Inferior parietal cortex (tissue), 1 donor: ENCODE results near the gene SPATA16.
A peak's percentile ranks its signal among the peaks of the same experiment; 100 is the strongest.

Experiments
- DNase-seq: peaks from one replicate; pipeline ENCODE4 v3.0.0-alpha.2; 2016; ENCODE audit errors: extremely low spot score

The SPATA16 gene

DNA sequence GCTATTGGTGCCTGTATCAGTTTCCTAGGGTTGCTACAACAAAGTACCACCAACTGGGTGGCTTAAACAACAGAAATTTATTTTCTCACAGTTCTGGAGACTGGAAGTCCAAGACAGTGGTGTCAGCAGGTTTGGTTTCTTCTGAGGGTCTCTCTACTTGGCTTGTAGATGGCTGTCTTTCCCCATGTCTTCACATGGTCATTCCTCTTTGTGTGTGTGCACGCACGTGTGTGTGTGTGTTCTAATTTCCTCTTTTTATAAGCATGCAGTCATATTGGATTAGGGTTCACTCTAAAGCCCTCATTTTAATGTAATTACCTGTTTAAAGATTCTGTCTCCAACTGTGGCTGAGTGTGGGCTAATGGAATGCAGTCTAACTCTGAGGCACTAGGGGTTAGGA lies 182.5 kb downstream of the SPATA16 start:
- DNase-seq = no peak

DNA sequence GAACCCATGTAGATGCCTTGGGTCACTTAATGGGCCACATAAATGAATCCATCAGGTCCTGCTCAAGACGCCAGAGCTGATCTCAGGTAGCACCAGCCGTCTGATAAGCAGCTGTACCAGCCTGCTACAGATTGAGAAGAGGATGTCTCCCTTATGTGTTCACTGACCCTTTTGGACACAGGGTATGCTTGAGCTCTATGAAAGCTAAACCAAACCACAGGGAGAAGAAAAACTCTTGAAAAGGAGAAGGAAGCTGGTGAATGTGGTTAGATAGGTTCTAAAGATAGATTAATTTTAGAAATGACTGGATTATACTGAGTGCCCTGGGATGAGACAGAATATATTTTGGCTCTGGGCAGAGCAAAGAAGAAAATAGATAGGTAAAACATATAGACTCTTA lies 187.5 kb downstream of the SPATA16 start:
- no peak for DNase-seq

DNA sequence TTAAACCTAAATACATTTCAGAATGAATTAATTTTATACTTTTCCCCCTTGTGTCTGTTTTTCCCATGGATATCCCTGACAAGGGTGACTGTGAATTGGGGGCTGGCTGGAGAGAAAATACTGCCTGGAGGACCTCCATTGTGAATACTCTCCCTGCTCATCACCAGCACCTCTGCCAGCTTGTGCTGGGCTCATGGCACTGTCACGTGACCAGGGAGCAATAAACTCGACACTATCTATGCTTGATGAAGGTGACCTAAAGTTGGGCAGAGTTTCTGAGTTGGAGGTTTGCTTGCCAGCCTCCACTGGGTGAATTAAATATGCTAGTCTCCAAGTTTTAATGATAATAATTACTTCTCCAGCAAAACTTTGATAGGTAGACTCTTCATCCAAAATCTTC lies 189.5 kb downstream of the SPATA16 start:
- DNase-seq = no peak

DNA sequence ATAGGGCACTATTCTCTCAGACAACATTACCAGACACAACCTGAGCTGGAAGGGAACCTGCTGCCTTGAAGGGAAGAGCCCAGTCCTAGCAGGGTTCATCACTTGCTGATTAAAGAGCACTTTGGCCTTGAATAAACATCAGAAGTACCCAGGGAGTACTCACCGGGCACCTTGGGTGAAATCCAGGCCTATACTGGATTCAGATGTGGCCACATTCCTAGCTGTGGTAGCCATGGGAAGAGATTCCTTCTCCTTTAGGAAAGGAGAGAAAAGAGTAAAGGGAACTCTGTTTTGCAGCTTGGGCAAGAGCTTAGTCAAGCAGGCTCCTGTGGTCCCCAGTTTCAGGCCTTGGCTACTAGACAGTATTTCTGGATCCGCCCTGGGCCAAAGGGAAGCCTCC lies 195.0 kb downstream of the SPATA16 start:
- DNase-seq = no peak

DNA sequence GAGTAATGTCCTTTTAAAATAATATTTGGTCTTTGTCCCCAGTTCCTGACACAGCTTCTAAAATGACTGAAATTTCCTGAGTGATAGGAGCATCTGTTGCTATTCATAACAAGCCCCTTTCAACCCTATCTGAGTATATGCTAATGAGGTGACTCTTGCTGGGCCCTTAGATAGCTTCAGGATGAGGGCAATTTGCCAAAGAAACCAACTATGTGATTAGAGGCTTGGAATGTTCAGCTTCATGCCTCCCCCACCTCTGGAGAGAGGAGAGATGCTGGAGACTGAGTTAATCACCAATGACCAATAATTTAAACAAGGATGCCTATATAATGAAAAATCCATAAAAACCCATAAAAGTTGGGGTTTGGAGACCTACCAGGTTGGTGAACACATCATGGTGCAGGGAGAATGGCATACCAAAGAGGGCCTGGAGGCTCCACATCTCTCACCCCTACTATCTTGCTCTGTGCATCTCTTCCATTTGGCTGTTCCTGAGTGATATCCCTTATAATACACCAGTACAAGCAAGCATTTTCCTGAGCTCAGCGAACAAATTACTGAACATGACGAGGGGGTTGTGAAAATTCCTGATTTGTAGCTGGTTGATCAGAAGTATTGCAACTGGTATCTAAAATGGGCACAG lies 201.3 kb downstream of the SPATA16 start:
- no peak for DNase-seq

DNA sequence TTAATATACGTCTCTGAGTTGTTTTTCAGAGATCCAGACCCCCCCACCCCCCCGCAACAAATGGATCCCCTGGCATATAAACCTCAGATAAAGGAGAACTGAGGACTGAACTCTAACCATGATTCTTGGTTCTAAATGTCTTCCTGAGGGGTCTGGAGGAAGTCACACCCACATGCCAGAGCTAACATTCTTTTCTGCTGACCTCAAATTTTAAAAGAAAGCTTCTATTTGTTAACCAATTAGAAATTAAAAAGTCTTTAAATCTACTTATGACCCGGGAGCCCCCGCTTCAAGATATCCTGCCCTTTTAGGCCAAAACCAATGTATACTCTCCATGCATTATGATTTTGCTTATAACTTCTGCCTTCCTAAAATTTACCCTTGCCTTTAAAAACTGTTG lies 202.2 kb downstream of the SPATA16 start:
- DNase-seq = no peak

DNA sequence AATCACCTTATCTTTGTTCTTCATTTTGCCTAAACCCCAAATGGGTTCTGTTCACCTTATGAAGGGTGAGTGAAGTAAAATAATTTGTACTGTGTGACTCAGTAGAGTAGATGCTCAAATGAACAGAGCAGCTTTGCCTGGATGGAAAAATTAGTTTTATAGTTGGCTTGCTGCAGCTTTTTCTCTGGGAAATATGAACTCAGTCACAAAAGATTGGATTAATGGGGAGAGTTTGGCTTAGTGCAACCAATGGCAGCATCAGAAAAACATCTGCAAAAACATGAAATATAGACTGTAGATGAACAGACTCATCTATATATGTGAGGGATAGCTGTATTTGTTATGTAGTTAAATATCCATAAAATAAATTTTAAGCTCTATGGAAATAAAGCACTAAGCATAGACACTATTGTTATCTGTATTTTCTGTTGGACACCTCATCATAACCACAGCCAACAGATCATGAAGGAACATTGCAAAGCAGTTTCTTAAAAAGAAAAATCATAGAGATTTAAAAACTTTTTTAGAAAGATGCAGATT lies 209.2 kb downstream of the SPATA16 start:
- DNase-seq = no peak

DNA sequence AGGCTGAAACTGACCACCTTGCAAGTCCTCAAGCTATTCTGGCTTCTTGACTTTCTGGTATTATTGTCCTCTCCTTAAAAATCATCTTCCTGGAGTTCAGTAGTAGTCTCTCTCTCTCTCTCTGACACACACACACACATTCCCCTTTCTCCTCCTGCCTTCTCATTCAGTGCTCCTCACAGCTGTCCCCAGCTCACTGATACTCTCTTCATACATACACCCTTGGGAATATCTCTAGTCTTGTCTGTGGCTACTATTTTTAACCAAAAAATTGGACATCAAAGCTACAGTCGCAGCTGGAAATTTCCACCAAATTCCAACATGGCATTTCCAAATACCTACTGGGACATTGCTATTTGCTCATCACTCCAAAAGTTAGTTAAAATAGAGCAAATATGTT lies 211.6 kb downstream of the SPATA16 start:
- no peak for DNase-seq

DNA sequence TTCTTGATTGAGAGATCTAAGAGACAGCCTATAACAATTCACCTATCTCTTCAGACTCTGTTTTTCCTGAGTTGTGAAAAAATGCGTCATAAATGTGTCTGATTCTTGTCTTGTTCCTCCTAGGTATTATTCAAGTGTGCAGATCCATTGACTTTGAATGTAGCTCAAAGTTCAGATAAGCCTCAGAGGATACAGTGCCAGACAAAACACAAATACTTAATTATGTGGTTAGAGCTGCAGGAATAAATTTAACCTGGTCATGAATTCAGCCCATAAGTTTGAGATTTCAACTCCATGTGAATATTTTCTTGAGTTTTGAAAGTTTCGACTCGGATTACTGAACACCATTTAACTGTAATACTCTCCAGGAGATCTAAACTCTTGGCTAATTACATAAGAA lies 216.5 kb downstream of the SPATA16 start:
- no peak for DNase-seq

DNA sequence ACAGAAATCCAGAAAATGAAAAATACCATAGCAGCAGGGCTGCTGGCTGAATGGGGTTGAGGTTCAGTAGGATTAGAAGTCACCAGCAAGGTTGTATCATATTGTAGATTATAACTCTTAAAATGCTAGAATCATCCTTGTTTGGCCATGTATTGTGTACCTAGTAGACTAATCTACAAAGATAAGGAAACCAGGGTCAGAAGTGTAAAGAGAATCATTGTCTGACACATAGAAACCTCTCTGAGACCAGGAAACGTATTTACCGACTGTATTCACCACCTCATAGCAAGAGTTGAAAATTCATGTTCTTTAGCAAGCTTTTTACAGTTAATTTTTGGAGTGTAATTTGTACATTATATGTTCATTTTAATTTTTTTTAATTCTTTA lies 221.7 kb downstream of the SPATA16 start:
- no peak for DNase-seq

DNA sequence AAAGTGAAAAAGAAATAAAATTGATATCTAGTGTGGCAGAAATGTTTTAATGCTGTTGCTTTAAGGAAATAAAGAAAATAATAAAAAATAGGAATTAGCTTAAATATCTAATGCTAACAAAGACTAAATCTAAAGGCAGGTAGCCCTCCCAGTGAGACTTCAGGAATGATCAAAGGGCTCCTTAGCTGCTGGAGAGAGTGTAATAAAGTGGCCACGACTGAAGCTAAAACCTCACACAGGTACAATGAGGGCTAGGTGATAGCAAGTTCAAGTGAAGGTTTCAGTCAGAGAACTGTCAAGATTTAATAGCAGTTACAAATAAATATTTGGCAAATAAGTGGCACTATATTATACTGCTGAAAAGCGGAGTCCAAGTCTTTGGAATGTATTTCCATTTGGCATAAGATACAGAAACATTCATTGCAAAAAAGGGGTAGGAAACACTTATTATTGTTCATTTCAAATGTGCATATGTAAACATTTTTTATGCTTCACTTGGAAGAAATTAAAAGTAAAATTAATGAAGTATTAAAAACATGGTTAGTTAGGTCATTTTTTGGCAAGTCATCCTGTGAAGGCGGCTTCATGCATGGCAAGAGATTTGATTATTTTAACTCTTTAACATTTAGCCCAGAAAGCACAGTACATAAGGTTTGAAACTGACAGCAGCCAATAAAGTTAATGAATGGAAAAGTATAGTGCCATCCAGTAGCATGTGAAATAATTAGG lies 222.3 kb downstream of the SPATA16 start:
- no peak for DNase-seq

DNA sequence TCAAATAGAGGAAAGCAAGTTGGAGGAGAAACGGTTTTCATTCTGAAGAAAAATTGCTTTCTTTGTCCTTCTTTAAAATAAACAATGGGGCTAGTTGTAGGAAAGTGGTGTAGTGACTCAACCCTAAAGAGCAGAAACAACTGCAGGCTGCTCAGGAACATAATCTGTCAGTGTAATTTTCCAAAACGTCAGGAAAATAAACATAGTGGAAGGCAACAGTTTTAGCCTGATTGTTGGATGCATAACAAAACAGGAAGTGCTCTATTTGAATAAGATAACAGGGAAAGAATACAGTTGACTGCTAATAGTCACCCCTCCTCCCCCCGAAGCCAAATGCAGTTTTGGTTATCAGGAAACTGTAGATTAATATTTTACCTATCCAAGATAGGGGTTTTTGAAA lies 222.9 kb downstream of the SPATA16 start:
- peak; percentile 2 for DNase-seq

DNA sequence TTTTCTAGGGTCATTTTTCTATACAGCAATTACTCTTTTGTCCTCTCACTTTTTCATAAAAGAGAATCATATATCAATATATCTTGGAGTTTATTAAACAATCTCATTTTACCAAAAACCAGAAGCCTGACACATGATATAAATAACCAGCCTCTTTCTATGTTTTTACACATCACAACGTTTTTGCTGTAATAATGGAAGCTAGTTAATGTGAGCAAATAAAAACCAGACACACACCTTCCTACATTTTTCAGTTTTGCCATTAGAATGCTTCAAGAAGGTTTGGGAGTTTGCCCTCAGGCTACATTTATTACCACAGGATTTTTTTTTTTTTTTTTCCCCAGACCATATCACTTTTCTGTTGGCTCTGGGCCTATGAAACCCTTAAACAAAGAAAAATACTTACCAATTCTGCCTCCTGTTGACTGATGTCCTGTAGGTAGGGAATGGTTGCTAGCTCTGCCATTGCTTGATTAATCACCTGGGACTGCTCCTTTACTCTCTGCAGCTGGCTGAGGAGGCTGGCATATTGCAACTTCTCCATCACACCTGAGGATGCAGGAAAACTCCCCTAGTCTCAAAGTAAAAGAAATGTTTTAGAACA lies 225.0 kb downstream of the SPATA16 start:
- DNase-seq = no peak

DNA sequence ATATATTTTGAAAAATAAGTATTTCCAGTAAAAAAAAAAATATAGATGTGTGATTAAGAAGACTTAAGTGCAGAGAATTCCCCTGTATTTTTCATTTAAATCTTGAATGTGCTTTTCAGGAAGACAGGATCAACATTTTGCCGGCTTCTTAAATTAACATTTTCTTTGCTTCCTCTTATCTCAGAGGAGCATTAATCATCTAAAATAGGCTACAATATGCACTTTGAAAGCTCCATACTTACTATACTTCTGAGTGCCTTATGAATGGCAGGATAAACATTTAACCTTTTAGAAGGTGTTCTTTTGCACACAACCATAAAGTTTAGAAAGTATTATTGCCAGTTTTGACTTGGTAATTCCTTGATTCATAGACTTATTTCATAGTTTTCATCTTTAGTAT lies 226.2 kb downstream of the SPATA16 start:
- no peak for DNase-seq

DNA sequence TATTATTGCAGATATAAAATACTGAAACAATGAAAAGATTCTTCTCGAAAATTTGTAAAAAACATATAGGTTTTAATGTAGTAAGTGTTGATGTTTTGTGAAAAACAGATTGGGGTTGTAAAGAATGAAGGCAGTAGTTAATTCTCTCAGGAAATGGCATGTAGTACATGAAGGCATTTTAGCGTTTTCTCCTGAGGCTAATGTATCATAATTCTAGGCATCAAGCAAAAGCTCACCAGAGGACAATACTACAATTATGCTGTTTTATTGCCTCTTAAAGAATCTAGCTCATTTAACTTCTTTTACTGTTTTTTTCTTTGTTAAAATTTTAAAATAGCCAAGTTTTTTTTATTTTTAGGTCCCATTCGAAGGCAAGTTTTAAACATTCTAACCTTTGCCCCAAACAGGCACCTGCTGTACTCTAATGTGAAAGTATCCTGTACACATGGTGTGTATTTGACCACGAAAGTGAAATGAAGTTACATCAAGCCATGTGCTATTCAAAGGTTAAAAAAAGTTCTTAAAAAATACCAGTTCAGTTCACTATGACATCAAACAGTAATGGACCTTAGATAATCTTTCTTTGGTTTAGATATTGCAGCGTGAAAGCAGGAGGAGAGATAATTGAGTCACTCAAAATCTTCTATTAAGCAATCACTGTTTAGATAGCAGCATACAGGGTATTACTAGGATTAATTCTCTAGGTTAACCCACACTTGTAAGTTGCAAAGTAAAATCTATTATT lies 227.0 kb downstream of the SPATA16 start:
- DNase-seq = no peak

DNA sequence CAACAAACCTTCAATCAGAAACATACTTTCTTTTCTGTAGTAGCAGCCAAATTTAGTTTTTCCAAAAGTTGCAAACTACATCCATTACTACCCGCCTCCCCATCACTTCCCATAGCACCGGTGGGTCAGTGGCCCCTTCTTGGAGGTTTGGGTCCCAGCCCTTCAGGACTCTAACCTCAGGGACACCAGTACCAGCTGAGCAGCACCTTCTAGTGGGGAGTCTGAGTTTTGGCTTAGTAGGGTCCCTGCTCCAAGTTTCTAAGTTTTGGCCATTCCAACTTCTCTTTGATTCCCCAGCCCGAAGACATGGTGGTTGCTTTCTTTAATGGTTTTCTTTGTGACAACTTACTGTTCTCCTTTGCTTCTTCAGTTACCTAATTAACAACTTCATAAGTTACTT lies 229.9 kb downstream of the SPATA16 start:
- DNase-seq = no peak

DNA sequence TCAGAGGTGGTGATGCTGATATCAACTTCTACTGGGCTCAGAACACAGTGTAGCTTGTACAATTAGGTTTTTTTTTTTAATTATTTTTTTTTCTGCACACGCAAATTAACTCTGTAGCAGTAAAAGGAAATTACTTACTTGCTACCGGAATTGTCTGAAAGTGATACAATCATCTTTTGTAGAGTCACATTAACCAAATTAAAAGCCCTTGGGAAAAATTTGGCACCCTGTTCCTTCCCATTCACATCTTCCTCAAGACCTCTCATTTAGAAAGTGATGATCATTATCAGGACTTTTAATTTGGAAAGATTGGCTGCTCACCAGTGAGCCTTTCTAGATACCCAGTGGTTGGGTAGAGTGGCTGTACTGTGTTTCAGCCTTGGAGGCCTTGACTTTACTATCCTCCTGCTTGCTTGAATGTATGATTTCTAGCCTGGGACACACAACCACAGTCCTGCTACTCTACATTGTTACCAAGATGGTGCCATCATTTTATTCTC lies 232.2 kb downstream of the SPATA16 start:
- DNase-seq = no peak

DNA sequence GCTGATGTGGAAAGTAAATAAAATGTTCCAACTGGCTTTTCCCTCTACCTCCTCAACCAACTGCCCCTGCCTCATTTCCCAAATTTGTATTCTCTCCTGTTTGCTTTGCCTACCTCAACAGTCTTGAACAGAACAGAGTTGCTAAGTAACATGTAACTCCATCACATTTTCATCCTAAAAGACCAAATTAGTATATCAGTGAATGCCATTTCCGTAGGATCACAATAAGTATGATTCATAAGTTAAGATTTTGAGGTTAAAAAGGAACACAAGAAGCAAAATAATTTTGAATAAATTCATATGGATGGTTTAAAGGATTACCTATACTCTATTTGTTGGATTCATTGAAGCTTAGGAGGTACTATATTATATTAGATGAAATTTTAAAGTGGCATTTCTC lies 235.6 kb downstream of the SPATA16 start:
- DNase-seq = no peak

DNA sequence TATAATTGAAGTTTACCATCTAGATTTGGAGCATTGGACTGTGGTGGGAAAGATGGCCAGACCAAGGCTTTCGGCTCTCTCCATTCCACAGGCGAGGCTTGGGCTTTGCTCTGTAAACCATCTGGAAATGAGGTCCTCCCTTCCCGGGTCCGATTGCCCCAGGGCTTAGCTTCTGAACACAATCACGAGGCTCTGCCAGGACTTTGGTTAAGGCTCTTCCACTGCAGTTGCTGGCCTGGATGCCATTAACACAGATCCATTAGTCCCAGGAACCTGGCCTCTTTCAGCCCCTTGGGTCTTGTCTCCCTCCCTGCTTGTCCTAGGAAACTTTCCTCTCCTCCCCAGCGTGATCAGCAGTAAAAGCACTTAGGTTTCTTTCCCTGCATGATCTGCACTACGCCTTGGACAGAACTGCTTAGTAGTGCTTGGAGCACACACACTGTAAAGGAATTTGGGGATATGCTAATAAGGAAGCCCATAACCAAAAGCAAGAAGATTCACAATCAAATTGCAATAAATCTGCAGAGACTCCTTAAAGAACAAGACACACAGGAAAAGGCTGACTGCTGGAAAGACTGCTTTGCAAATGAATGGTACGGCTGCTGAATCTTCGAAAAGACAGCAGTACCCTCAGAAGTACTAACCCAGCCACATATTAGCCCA lies 236.2 kb downstream of the SPATA16 start:
- DNase-seq = no peak

DNA sequence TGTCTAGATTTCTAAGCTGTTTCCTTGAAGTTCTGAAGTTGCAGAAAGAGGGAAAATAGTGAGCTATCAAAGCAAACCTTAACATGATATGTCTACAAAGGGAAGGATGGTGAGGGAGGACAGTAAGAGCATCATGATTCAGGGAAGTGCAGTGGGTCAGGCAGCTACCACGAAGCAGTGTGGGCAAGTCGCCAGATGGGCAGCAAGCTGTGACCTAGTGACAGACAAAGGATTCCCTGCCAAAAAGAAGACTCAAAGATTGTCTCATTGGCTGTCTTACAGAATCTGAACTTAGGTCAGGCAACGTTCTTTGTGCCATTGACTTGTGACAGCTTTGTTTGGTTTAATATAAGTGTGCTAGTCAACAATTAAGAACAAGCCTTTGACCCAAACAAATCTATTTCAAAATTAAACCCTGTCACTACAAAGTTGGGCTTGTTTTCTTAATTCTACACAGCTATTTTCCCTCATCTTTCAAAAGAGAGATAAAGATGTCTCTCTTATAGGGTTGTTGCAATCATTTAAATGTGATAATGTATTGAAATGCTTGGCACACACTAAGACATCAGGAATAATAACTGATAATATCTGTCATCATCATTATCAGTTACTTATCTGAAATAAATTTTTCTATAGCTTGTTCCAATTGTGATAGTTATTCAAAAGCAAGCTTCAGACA lies 237.3 kb downstream of the SPATA16 start:
- DNase-seq = no peak

DNA sequence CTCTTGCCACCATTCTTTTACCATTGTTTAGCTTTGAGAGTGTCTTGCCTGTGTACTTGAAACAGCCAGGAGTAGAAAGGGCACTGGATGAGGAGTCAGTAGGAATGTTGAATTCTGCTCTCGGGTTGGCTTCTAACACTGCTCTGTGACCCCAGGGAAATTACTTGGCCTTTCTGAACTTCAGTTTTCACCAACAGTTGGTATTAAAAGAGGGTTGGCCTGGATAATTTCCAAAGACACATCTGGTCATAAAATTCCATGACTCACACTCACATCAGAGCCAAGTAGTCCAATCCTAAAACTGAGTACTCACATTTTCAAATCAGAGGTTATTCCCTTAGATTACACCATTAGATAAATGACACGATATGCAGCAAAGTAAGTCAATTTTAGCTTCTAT lies 248.9 kb downstream of the SPATA16 start:
- DNase-seq = no peak
